T follicular helper cell (primary cell): Measurements from ENCODE around the gene TIRAP.

Source experiments
- DNase-seq: peaks from one replicate; pipeline ENCODE4 v3.0.0-alpha.2; 2020; ENCODE audit warnings: low read depth

TIRAP gene

GRCh38 chr11:126341760-126342161, 58.9 kb downstream of the TIRAP start:
- no peak for DNase-seq

GRCh38 chr11:126343051-126343450, 60.2 kb downstream of the TIRAP start:
- DNase-seq = no peak
